Stimulated activated CD8-positive, alpha-beta memory T cell treated with anti-CD3 and anti-CD28 coated beads, Interleukin-12 subunit alpha, Interleukin-12 subunit beta, amount 100 ng/mL, for 24 hours (primary cell): Measurements from ENCODE around the gene DNAH14.
"Not testable (repeated sequence)": the region's sequence is repeated elsewhere in the genome, so short reads cannot be mapped to it uniquely, and the experiment has no call there.

Experiments
- DNase-seq: peaks from one replicate; pipeline ENCODE4 v3.0.0-alpha.2; 2020; ENCODE audit errors: extremely low read depth

DNAH14 gene

GRCh38 chr1:224921354-224921753, 8.1 kb upstream of the DNAH14 start:
- DNase-seq: no peak

- no peak for DNase-seq
Observed at GRCh38 chr1:224922404-224923164, 6.9 kb upstream of the DNAH14 start.

GRCh38 chr1:224923726-224924125, 5.7 kb upstream of the DNAH14 start:
- no peak for DNase-seq

GRCh38 chr1:224927631-224928030, 1.8 kb upstream of the DNAH14 start:
- DNase-seq: not testable (repeated sequence)

GRCh38 chr1:224928906-224929305, 569 bp upstream of the DNAH14 start:
- no peak for DNase-seq

- no peak for DNase-seq
Observed at GRCh38 chr1:224931605-224932004, 2.1 kb downstream of the DNAH14 start.

- no peak for DNase-seq
Observed at GRCh38 chr1:224932607-224933249, 3.3 kb downstream of the DNAH14 start.

GRCh38 chr1:224933584-224933983, 4.1 kb downstream of the DNAH14 start:
- DNase-seq: no peak

- DNase-seq: no peak
Observed at GRCh38 chr1:224938652-224939051, 9.2 kb downstream of the DNAH14 start.

GRCh38 chr1:224939844-224940425, 10.5 kb downstream of the DNAH14 start:
- no peak for DNase-seq

GRCh38 chr1:224940735-224941134, 11.3 kb downstream of the DNAH14 start:
- DNase-seq: not testable (repeated sequence)

GRCh38 chr1:224945651-224946348, 16.3 kb downstream of the DNAH14 start:
- DNase-seq: not testable (repeated sequence)

- DNase-seq: not testable (repeated sequence)
Observed at GRCh38 chr1:224946349-224946691, 16.8 kb downstream of the DNAH14 start.

- DNase-seq: no peak
Observed at GRCh38 chr1:224957696-224958095, 28.2 kb downstream of the DNAH14 start.

GRCh38 chr1:224958490-224958889, 29.0 kb downstream of the DNAH14 start:
- DNase-seq: no peak

GRCh38 chr1:224959115-224959514, 29.6 kb downstream of the DNAH14 start:
- DNase-seq: no peak

- no peak for DNase-seq
Observed at GRCh38 chr1:224959656-224960055, 30.2 kb downstream of the DNAH14 start.

- DNase-seq: no peak
Observed at GRCh38 chr1:224980181-224980580, 50.7 kb downstream of the DNAH14 start.

- not testable (repeated sequence) for DNase-seq
Observed at GRCh38 chr1:224981922-224982354, 52.5 kb downstream of the DNAH14 start.

GRCh38 chr1:224988042-224988441, 58.6 kb downstream of the DNAH14 start:
- no peak for DNase-seq

- no peak for DNase-seq
Observed at GRCh38 chr1:224989615-224990014, 60.1 kb downstream of the DNAH14 start.

- not testable (repeated sequence) for DNase-seq
Observed at GRCh38 chr1:224991550-224991949, 62.1 kb downstream of the DNAH14 start.
